ENCODE measurements around the gene NLGN1.

DNA sequence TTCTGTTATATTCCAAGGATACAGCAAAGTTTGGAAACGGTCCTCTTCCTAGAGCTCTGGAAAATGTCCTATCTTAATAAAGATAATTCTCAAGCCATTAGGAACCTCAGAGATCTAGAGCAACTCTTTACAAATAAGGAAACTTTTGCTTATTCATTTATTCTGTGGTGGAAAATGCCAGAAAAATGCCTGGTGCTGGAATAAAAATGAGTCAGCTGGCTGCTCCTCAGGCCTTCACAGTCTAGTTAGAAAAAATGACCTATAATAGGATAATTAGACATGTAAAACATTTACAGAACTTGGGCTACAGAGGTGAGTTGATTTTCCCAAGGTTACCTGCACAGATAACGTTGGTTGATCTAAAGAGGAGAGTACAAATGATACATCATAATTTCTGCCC lies 372.5 kb downstream of the NLGN1 start:
- no peak for TF ChIP-seq POLR2AphosphoS5 (IDR thresholded peaks at IDR 0.05)
- no peak for TF ChIP-seq CTCF (IDR thresholded peaks at IDR 0.05)
- no peak for TF ChIP-seq POLR2A (IDR thresholded peaks at IDR 0.05)

Data from suprapubic skin (tissue), 4 donors.